ENCODE results near the gene TBXT.

The TBXT gene

DNA sequence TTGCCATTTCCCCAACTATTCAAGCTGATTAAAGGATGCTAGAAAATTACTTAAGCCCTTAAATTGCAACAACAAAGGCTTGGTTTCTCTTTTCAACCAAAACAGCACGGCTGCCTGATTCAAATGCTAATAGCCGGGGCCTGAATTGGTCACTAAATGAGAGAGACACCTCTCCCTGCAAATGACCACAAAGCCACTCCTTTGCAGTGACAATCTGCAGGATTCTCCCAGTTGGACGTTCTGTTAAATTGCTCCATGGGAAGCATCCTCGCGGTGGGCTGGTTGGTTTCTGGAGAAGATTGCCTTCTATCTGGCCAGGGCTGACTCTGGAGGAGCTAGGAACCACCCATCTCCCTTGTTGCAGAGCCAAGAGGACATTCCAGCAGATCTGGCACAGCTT lies 29.7 kb upstream of the TBXT start:
- peaks cover 11% of the 10 kb centered on the region for H3F3A ChIP-seq (ENCODE audit: control insufficient read depth, insufficient read depth)
- no peaks in the 10 kb centered on the region for H3K9me3 ChIP-seq (ENCODE audit: control insufficient read depth, insufficient read depth, low read length)
- no peaks in the 10 kb centered on the region for H3K36me3 ChIP-seq (ENCODE audit: control insufficient read depth, low read length)
- TF ChIP-seq EZH2phosphoT487 (IDR thresholded peaks at IDR 0.05; ENCODE audit: borderline replicate concordance, low read length) = no peak
- TF ChIP-seq, protein P1, sequence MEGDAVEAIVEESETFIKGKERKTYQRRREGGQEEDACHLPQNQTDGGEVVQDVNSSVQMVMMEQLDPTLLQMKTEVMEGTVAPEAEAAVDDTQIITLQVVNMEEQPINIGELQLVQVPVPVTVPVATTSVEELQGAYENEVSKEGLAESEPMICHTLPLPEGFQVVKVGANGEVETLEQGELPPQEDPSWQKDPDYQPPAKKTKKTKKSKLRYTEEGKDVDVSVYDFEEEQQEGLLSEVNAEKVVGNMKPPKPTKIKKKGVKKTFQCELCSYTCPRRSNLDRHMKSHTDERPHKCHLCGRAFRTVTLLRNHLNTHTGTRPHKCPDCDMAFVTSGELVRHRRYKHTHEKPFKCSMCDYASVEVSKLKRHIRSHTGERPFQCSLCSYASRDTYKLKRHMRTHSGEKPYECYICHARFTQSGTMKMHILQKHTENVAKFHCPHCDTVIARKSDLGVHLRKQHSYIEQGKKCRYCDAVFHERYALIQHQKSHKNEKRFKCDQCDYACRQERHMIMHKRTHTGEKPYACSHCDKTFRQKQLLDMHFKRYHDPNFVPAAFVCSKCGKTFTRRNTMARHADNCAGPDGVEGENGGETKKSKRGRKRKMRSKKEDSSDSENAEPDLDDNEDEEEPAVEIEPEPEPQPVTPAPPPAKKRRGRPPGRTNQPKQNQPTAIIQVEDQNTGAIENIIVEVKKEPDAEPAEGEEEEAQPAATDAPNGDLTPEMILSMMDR (IDR thresholded peaks at IDR 0.05; ENCODE audit: low read depth, low read length, poor library complexity, severe bottlenecking) = no peak
- no peaks in the 10 kb centered on the region for H3K79me2 ChIP-seq (ENCODE audit: control insufficient read depth, low read length)
- no peak overlapping the region for H3K27ac ChIP-seq (ENCODE audit: low read depth, low read length)
- no peaks in the 10 kb centered on the region for H3K9me2 ChIP-seq (replicated peaks; ENCODE audit: control insufficient read depth, low read length)
- no peaks in the 10 kb centered on the region for H4K20me1 ChIP-seq (ENCODE audit: control insufficient read depth, insufficient read depth, low read depth, low read length)
- H3K4me1 ChIP-seq (ENCODE audit: control insufficient read depth, low read length) = peaks cover 44% of the 10 kb centered on the region
- H3K4me2 ChIP-seq (ENCODE audit: low read length) = no peak overlapping the region
- H3K27me3 ChIP-seq (ENCODE audit: control insufficient read depth, low read length) = no peaks in the 10 kb centered on the region
- H3K4me3 ChIP-seq (ENCODE audit: low read length) = no peak overlapping the region

DNA sequence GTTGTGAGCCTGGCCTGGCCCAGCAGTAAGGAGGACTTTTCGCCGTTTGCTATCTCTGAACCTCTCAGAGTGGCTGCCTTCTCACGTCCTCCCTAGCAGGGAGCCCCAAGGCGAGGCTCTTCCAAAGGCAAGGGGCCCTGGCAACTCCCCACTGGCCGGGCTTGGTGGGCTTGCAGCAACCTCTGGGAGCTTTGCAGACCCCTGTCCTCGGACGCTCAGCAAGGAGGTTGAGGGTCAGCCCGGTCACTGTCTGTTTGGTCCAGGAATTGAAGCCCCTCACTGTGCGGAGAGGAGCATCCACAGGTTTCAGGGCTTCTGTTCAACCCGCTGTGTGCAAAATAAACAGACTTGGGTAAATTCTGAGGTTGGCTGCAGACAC lies 28.2 kb upstream of the TBXT start:
- TF ChIP-seq, protein P1 (IDR thresholded peaks at IDR 0.05; ENCODE audit: low read depth, low read length, poor library complexity, severe bottlenecking) = no peak
- no peak for TF ChIP-seq EZH2phosphoT487 (IDR thresholded peaks at IDR 0.05; ENCODE audit: borderline replicate concordance, low read length)
- Histone ChIP-seq H3K9me2 (replicated peaks; ENCODE audit: control insufficient read depth, low read length) (no peaks in the 10 kb centered on the region), H3F3A (ENCODE audit: control insufficient read depth, insufficient read depth) (no peaks in the 10 kb centered on the region; the same call in none of the 2 replicates), H3K4me3 (ENCODE audit: low read length) (peak overlapping the region; percentile 47), H3K79me2 (ENCODE audit: control insufficient read depth, low read length) (no peaks in the 10 kb centered on the region), H3K27ac (ENCODE audit: low read depth, low read length) (no peak overlapping the region), H3K4me2 (ENCODE audit: low read length) (peak overlapping the region; percentile 59), H4K20me1 (ENCODE audit: control insufficient read depth, insufficient read depth, low read depth, low read length) (no peaks in the 10 kb centered on the region), H3K36me3 (ENCODE audit: control insufficient read depth, low read length) (no peaks in the 10 kb centered on the region), H3K9me3 (ENCODE audit: control insufficient read depth, insufficient read depth, low read length) (no peaks in the 10 kb centered on the region), H3K4me1 (ENCODE audit: control insufficient read depth, low read length) (peaks cover 28% of the 10 kb centered on the region), H3K27me3 (ENCODE audit: control insufficient read depth, low read length) (no peaks in the 10 kb centered on the region)

DNA sequence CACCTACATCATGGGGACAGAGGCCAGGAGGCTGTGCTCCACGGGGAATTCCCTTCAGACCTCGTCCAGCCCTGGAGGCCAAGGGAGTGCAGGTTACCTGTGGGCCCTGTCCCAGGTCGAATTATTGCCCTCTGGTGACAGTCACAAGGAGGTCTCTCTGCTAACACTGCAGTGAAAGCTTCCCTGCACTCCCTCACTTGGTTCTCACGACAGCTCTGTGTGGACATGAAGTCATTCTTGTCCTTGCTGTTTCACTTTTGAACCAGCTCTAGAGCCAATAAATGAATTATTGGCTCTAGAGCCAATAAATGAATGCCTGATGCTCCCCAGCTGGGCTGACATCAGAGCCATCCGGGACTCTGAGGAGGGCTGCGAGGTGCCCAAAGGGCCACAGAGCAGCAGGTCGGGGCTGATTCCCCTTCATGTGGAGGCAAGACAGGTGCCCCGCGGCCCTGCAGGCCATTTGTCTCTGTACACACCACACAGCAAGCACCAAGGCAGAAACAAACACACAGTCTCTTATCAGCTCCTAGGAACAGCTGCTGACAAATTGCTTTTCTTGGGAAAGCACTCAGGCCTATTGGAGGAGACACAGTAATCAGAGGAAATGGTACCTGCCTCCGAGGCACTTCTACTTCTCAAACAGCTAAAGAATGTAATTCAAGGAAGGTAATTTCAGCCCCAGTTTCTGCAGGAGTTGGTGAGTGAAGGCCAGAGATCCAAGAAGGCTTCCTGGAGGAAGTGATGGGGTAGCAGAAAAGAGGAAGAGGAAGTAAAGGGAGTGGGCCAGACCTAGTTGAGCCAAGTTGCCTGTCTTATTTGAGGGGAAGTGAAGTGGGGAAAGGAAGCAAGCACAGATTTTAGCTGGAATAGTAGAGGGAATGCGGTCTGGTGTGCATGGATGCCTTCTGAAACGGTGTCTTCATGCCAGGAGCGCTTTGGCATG lies 27.5 kb upstream of the TBXT start:
- H3K27ac ChIP-seq (ENCODE audit: low read depth, low read length) = peak overlapping the region; percentile 30
- peaks cover 22% of the 10 kb centered on the region for H3K4me1 ChIP-seq (ENCODE audit: control insufficient read depth, low read length)
- peak overlapping the region; percentile 47 for H3K4me3 ChIP-seq (ENCODE audit: low read length)
- H3K27me3 ChIP-seq (ENCODE audit: control insufficient read depth, low read length) = no peaks in the 10 kb centered on the region
- TF ChIP-seq, protein P1 (IDR thresholded peaks at IDR 0.05; ENCODE audit: low read depth, low read length, poor library complexity, severe bottlenecking) = peak; percentile 25
- no peak for TF ChIP-seq EZH2phosphoT487 (IDR thresholded peaks at IDR 0.05; ENCODE audit: borderline replicate concordance, low read length)
- no peaks in the 10 kb centered on the region for H3K9me2 ChIP-seq (replicated peaks; ENCODE audit: control insufficient read depth, low read length)
- no peaks in the 10 kb centered on the region for H3K9me3 ChIP-seq (ENCODE audit: control insufficient read depth, insufficient read depth, low read length)
- no peaks in the 10 kb centered on the region for H3K79me2 ChIP-seq (ENCODE audit: control insufficient read depth, low read length)
- H3K4me2 ChIP-seq (ENCODE audit: low read length) = peak overlapping the region; percentile 59
- H3F3A ChIP-seq (ENCODE audit: control insufficient read depth, insufficient read depth) = no peaks in the 10 kb centered on the region; the same call in none of the 2 replicates
- H4K20me1 ChIP-seq (ENCODE audit: control insufficient read depth, insufficient read depth, low read depth, low read length) = no peaks in the 10 kb centered on the region
- no peaks in the 10 kb centered on the region for H3K36me3 ChIP-seq (ENCODE audit: control insufficient read depth, low read length)
